ENCODE measurements around the gene GALNT2. TPM values are rescaled to one million over a fixed set of nuclear protein-coding genes. Genes with fewer than 3 reads are reported as not detected.

The GALNT2 gene
- total and polyA plus RNA-seq, 2 of the 4 experiments (the other 2 are of a cell fraction), result 50.4 to 189 TPM

DNA sequence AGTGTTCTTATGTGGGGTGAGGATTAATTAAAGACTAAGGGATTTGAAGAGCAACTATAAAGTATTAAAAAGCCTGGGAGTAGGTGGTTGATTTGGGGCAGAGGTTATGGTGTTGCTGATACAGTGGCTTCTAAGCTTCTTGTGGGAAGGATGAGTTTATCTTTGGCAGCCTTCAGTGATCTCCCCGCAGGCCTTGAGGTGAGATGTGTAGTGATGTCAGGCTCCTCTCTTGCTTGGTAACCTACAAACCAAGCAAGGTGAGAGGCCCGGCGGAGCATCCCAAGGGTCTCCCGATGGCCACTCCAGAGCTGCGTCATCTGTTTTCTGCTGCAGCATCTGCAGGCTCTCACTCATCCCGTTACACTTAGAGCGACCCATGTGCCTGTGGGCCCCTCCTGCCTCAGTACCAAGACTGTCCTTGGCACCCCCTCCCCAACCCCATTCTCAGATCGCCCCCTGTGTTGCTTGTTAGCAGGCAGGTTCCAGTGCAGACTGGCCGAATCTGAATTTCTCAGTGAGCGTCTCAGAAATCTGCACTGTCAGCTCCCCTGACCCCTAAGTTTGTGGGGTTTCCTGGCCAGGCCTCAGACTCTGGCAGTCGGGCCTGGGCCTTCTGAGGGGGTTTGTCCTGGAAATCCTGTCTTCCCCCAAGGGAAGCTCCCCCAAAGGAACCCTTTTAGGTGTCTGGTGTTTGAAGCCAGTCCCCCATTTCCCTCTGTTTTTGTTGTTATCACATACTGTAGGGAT lies 77.9 kb downstream of the GALNT2 start:
- H3K4me1 ChIP-seq (ENCODE audit: control insufficient read depth, insufficient read depth, low read length), result peaks cover 12% of the 10 kb centered on the region
- no peak overlapping the region for H2AK9ac ChIP-seq (replicated peaks; ENCODE audit: low read depth, low read length, poor library complexity)
- no peak for ATAC-seq (ENCODE audit: low read depth)
- dilution Hi-C loops (cut with HindIII; ENCODE audit: low sequenced_read_pairs, unreplicated experiment), result no loop called here
- no peak overlapping the region for H3K27ac ChIP-seq (ENCODE audit: insufficient read depth, low read length)
- no peaks in the 10 kb centered on the region for H3K27me3 ChIP-seq (ENCODE audit: control insufficient read depth, insufficient read depth, low read length)
- H3K18ac ChIP-seq (ENCODE audit: low read depth, low read length), result no peak overlapping the region
- TF ChIP-seq FOS (IDR thresholded peaks at IDR 0.05; ENCODE audit: low read depth, low read length) (no peak), MAFK (IDR thresholded peaks at IDR 0.05; ENCODE audit: low read depth, low read length) (peak; percentile 28; the same call in 1 of the 2 replicates), RCOR1 (IDR thresholded peaks at IDR 0.05; ENCODE audit: insufficient replicate concordance, low read length) (no peak)
- H3K4me2 ChIP-seq (ENCODE audit: low read depth, low read length), result no peak overlapping the region
- H3K79me1 ChIP-seq (ENCODE audit: low read depth in 1 of 2, low read length in 2 of 2), result peaks cover 54 to 90% of the 10 kb centered on the region in 2 experiments
- no peaks in the 10 kb centered on the region for H3K36me3 ChIP-seq (ENCODE audit: control insufficient read depth, insufficient read depth, low read length)
- H3K9ac ChIP-seq (ENCODE audit: low read depth, low read length), result no peak overlapping the region
- peaks cover 46% of the 10 kb centered on the region for H3K9me1 ChIP-seq (ENCODE audit: insufficient read depth, low read length)
- intact Hi-C loops (cut with micrococcal nuclease), result no loop called here
- no peak overlapping the region for H2AK5ac ChIP-seq (ENCODE audit: low read depth, low read length)
- H3K4me3 ChIP-seq (ENCODE audit: insufficient read depth, low read depth, low read length), result no peak overlapping the region
- no peak overlapping the region for H4K8ac ChIP-seq (ENCODE audit: low read depth in 2 of 2, low read length in 2 of 2)
- H2BK5ac ChIP-seq (ENCODE audit: low read depth, low read length, poor library complexity, severe bottlenecking), result no peak overlapping the region
- H3K14ac ChIP-seq (replicated peaks; ENCODE audit: low read depth, low read length), result no peak overlapping the region
- no peak overlapping the region for H2BK20ac ChIP-seq (ENCODE audit: low read depth, low read length)
- no peak overlapping the region for H3K23ac ChIP-seq (ENCODE audit: low read depth, low read length)
- H2AFZ ChIP-seq (replicated peaks; ENCODE audit: low read length, poor library complexity), result no peak overlapping the region
- no TSS peak for BruUV-seq (replicated peaks)
- CTCF ChIA-PET, result no interaction called here
- H4K5ac ChIP-seq (ENCODE audit: low read depth, low read length), result no peak overlapping the region
- no peak overlapping the region for H2BK15ac ChIP-seq (ENCODE audit: low read depth, low read length)
- peaks cover 76% of the 10 kb centered on the region for H4K20me1 ChIP-seq (ENCODE audit: insufficient read depth, low read length)
- no peak for DNase-seq
- WGBS, 2 experiments (ENCODE audit: extremely low coverage in 2 of 2, insufficient read length in 1 of 2), result 90% methylated on average over 2 of the region's 11 CpGs; no CpG with 5 or more reads in 1 of the 2 experiments
- no peak overlapping the region for H3K4ac ChIP-seq (ENCODE audit: low read depth, low read length)
- POLR2A ChIA-PET (ENCODE audit: unreplicated experiment), result no interaction called here
- no peak overlapping the region for H3K56ac ChIP-seq (ENCODE audit: extremely low read depth, insufficient read depth, low read length)
- in situ Hi-C loops (cut with MboI; ENCODE audit: low sequenced_read_pairs), result no loop called here
- no peak overlapping the region for H2BK120ac ChIP-seq (ENCODE audit: low read depth, low read length)
- no peak overlapping the region for H4K91ac ChIP-seq (ENCODE audit: insufficient read depth, low read depth, low read length)
- H3K9me3 ChIP-seq (ENCODE audit: control insufficient read depth, insufficient read depth, low read length), result no peaks in the 10 kb centered on the region

Data from IMR-90 (cell line).